Lung (tissue), 12 donors: Measurements from ENCODE around the gene MEIKIN. TPM values are rescaled to one million over a fixed set of nuclear protein-coding genes. Genes with fewer than 3 reads are reported as not detected.

Source experiments
- ATAC-seq: fragments of 200-7000 bp; cut with Tn5 transposase; one replicate; pipeline ENCODE4 v1.9.1; 2020; ENCODE audit warnings: moderate number of reproducible peaks; ENCODE audit not compliant: insufficient read depth, low FRiP score
- DNase-seq, 3 donors: peaks; one replicate each; pipeline ENCODE4 v3.0.0-alpha.2; 2013 to 2017
- H3K27ac ChIP-seq, 2 donors: one replicate each; pipeline ENCODE4 v1.5.1; 2013; ENCODE audit warnings: mild to moderate bottlenecking in 2 of 2, moderate library complexity in 2 of 2, control low read depth in 1 of 2, inconsistent platforms in 1 of 2, low read depth in 1 of 2, low read length in 1 of 2
- H3K27me3 ChIP-seq, 3 donors: one replicate each; pipeline ENCODE4 v1.5.1; 2013; ENCODE audit warnings: low read length in 2 of 3; ENCODE audit not compliant: control insufficient read depth in 3 of 3, insufficient read depth in 3 of 3
- H3K36me3 ChIP-seq, 4 donors: one replicate each; pipeline ENCODE4 v1.5.1; 2013; ENCODE audit warnings: low read length in 4 of 4, mild to moderate bottlenecking in 1 of 4, moderate library complexity in 1 of 4; ENCODE audit not compliant: control insufficient read depth in 4 of 4, insufficient read depth in 4 of 4
- H3K4me1 ChIP-seq, 5 donors: one replicate each; pipeline ENCODE4 v1.5.1; 2013; ENCODE audit warnings: low read length in 5 of 5, mild to moderate bottlenecking in 2 of 5, moderate library complexity in 1 of 5; ENCODE audit not compliant: control insufficient read depth in 5 of 5, insufficient read depth in 5 of 5
- H3K4me3 ChIP-seq: one replicate; pipeline ENCODE4 v1.5.1; 2013; ENCODE audit warnings: mild to moderate bottlenecking, control low read depth, moderate library complexity
- H3K9ac ChIP-seq, 2 donors: one replicate each; pipeline ENCODE4 v1.5.1; 2013; ENCODE audit warnings: low read length in 2 of 2, control low read depth in 1 of 2; ENCODE audit not compliant: insufficient read depth in 1 of 2
- H3K9me3 ChIP-seq, 4 donors: one replicate each; pipeline ENCODE4 v1.5.1; 2013; ENCODE audit warnings: low read length in 3 of 4, mild to moderate bottlenecking in 1 of 4, moderate library complexity in 1 of 4; ENCODE audit not compliant: control insufficient read depth in 4 of 4, insufficient read depth in 3 of 4
- WGBS, 2 donors: extraction: QIAGEN DNeasy Blood & Tissue Kit; methylation state at CpG; one replicate each; pipeline ENCODE4 v1.1.7; 2013; 5-methylcytosine and 5-hydroxymethylcytosine counted together
- polyA plus RNA-seq, 2 donors: library from polyadenylated mRNA; stranded (reverse); fragments of 200-250 nt; gene quantifications; one replicate each; pipeline ENCODE4 v1.2.1, GENCODE V29; 2013
- total RNA-seq, 2 donors: library from RNA; depleted of rRNA in 1 of 2; stranded (reverse); fragments of >200 nt in 1 of 2; gene quantifications; one replicate each; pipeline ENCODE4 v1.2.1, GENCODE V29; 2014 to 2021
- TF ChIP-seq, protein P1 (sequence below): IDR thresholded peaks from 2 replicates; pipeline ENCODE4 v1.5.1; 2012; ENCODE audit warnings: mild to moderate bottlenecking; ENCODE audit errors: control extremely low read depth, extremely low read depth
- donor health status: control.
- donor health status: control.
- donor health status: Bipolar disorder and iron deficiency.
- donor health status: healthy.
- donor health status: DM: yes; HTN: yes; CAD: no.

Gene MEIKIN
- total and polyA plus RNA-seq, 4 donors = 0.08 to 0.32 TPM; not detected in 2

DNA sequence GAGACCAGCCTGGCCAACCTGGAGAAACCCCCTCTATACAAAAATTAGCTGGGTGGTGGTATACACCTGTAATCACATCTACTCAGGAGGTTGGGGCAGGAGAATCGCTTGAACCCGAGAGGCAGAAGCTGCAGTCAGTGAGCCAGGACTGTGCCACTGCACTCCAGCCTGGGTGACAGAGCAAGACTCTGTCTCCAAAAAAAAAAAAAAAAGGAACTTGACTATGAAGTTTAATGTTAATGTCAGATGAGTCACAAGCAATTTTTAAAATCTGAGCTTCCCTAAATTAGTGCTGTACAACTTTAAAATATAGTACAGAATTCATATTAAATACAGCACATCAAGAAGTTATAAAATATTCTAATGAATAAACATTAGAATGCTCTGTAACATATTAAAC, 1.5 kb downstream of the MEIKIN start:
- Histone ChIP-seq H3K4me3 (no peak overlapping the region), H3K27me3 (no peaks in the 10 kb centered on the region), H3K4me1 (no peaks in the 10 kb centered on the region), H3K9me3 (no peaks in the 10 kb centered on the region), H3K27ac (no peak overlapping the region), H3K9ac (no peak overlapping the region), H3K36me3 (no peaks in the 10 kb centered on the region)
- 80 to 85% methylated on average over 2 of the region's 2 CpGs for WGBS, 2 donors
- TF ChIP-seq, protein P1, sequence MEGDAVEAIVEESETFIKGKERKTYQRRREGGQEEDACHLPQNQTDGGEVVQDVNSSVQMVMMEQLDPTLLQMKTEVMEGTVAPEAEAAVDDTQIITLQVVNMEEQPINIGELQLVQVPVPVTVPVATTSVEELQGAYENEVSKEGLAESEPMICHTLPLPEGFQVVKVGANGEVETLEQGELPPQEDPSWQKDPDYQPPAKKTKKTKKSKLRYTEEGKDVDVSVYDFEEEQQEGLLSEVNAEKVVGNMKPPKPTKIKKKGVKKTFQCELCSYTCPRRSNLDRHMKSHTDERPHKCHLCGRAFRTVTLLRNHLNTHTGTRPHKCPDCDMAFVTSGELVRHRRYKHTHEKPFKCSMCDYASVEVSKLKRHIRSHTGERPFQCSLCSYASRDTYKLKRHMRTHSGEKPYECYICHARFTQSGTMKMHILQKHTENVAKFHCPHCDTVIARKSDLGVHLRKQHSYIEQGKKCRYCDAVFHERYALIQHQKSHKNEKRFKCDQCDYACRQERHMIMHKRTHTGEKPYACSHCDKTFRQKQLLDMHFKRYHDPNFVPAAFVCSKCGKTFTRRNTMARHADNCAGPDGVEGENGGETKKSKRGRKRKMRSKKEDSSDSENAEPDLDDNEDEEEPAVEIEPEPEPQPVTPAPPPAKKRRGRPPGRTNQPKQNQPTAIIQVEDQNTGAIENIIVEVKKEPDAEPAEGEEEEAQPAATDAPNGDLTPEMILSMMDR = no peak
- ATAC-seq (no peak), DNase-seq (no peak)

DNA sequence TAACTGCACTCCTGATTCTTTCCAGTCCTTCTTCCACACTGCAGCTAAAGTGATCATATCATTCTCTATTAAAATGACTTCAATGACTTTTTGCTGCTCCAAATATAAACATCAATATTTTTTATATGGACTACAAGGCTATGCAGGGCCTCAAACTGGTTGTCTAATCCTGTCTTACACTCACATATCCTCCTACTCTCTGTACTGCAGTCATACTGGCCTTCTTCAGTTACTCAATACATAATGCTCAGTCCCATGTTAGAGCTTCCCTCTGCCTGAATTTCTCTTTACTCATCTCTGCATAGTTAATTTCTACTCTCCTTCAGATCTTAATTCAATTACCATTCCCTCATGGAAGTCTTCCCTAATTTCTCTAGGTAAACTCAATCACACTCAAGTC, 3.4 kb downstream of the MEIKIN start:
- Histone ChIP-seq H3K27ac (no peak overlapping the region), H3K27me3 (no peaks in the 10 kb centered on the region), H3K9me3 (no peaks in the 10 kb centered on the region), H3K9ac (no peak overlapping the region), H3K36me3 (no peaks in the 10 kb centered on the region), H3K4me3 (no peak overlapping the region), H3K4me1 (no peaks in the 10 kb centered on the region)
- DNase-seq (no peak), ATAC-seq (no peak)
- TF ChIP-seq, protein P1 = no peak

DNA sequence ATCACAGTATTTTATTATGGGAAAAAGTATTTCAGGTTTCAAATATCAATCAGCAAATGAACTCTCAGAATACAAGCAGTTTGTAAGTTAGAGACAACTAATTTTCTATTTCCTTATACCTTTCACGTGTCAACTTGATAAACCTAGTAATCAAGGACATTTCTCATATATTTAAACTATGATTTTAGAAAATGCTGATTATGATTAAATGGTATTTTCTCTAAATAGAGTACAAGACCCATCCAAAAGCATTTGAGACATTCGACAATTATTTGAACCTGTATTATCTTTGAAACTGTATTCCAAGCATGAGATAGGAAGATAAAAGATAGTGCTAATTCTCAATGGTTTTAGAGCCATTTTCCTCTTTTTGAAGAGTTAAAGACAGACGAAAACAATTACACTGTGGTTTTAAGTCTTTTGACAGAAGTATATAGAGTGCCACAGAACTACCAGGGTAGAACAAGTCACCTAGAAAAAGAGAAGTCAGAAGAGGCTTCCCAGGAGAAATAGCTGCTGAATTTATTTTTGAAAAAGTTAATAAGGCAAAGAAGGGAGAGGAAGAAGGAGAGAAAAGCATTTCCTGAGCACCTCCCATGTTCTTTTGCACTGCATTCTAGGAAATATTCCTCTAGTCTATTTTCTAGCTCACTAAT, 5.6 kb downstream of the MEIKIN start:
- H3K36me3 ChIP-seq = no peaks in the 10 kb centered on the region

More for the DNA sequence above, 5.6 kb downstream of the MEIKIN start:
- H3K27ac ChIP-seq = no peak overlapping the region
- H3K9ac ChIP-seq = no peak overlapping the region
- 45 to 61% methylated on average over 3 of the region's 3 CpGs for WGBS, 2 donors
- no peaks in the 10 kb centered on the region for H3K27me3 ChIP-seq
- no peaks in the 10 kb centered on the region for H3K4me1 ChIP-seq
- H3K4me3 ChIP-seq = no peak overlapping the region
- no peaks in the 10 kb centered on the region for H3K9me3 ChIP-seq
- TF ChIP-seq, protein P1 = no peak
- ATAC-seq = no peak
- no peak for DNase-seq
